A673 (cell line): Measurements from ENCODE around the gene CHRNA9.

Source experiments
- CTCF ChIP-seq: fragments of 300-800, 200-600 bp; sonication (generic); conservative IDR thresholded peaks from 2 replicates; pipeline ENCODE4 v1.5.1; 2017; ENCODE audit warnings: low read depth, mild to moderate bottlenecking, antibody characterized with exemption, low read length, moderate library complexity, mixed read lengths
- EZH2 ChIP-seq: fragments of 200-600 bp; sonication (generic); IDR thresholded peaks from 2 replicates; pipeline ENCODE4 v1.6.1; 2017; ENCODE audit warnings: borderline replicate concordance, low read depth, mild to moderate bottlenecking, mixed read lengths, antibody characterized with exemption, low read length; ENCODE audit not compliant: poor library complexity, severe bottlenecking

- TF ChIP-seq CTCF: no peak
- no peak for TF ChIP-seq EZH2
Measured at GRCh38 chr4:40303751-40304150, 31.4 kb upstream of the CHRNA9 start.
